ENCODE measurements around the gene PLCXD3. TPM values are rescaled to one million over a fixed set of nuclear protein-coding genes. Genes with fewer than 3 reads are reported as not detected.

The PLCXD3 gene
- polyA plus RNA-seq, 1 of the 3 experiments (the other 2 are of a cell fraction): 0.15 TPM

DNA sequence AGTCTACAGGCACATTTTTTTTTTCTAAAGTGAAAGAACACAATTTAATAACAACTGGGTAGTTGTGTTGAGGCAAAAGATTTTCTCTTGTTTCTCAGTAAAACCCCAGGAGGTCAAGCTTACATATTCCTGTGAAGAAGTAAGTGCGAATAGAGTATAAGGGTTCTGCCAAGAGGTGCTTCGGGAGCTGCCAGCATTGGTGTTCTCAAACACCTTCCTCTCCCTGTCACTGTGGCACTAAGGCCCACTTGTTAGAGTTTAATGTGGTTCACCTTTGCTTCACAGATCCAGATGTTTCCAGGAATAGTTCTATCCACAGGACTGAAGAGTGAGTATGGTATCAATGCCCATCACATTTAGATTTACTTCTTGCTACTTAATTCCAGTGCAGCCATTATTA is 205.3 kb downstream of the PLCXD3 start:
- TF ChIP-seq, protein P1, sequence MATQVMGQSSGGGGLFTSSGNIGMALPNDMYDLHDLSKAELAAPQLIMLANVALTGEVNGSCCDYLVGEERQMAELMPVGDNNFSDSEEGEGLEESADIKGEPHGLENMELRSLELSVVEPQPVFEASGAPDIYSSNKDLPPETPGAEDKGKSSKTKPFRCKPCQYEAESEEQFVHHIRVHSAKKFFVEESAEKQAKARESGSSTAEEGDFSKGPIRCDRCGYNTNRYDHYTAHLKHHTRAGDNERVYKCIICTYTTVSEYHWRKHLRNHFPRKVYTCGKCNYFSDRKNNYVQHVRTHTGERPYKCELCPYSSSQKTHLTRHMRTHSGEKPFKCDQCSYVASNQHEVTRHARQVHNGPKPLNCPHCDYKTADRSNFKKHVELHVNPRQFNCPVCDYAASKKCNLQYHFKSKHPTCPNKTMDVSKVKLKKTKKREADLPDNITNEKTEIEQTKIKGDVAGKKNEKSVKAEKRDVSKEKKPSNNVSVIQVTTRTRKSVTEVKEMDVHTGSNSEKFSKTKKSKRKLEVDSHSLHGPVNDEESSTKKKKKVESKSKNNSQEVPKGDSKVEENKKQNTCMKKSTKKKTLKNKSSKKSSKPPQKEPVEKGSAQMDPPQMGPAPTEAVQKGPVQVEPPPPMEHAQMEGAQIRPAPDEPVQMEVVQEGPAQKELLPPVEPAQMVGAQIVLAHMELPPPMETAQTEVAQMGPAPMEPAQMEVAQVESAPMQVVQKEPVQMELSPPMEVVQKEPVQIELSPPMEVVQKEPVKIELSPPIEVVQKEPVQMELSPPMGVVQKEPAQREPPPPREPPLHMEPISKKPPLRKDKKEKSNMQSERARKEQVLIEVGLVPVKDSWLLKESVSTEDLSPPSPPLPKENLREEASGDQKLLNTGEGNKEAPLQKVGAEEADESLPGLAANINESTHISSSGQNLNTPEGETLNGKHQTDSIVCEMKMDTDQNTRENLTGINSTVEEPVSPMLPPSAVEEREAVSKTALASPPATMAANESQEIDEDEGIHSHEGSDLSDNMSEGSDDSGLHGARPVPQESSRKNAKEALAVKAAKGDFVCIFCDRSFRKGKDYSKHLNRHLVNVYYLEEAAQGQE (IDR thresholded peaks at IDR 0.05; ENCODE audit: low read depth, low read length): no peak
- TF ChIP-seq EP300 (IDR thresholded peaks at IDR 0.05; ENCODE audit: borderline replicate concordance in 1 of 2, low read depth in 1 of 2, low read length in 1 of 2): no peak
- no peak for TF ChIP-seq RCOR1 (IDR thresholded peaks at IDR 0.05; ENCODE audit: low read length)
- TF ChIP-seq SIN3A (IDR thresholded peaks at IDR 0.05; ENCODE audit: borderline replicate concordance, low read depth, low read length): no peak
- TF ChIP-seq JUND (IDR thresholded peaks at IDR 0.05): no peak
- no peak for TF ChIP-seq TEAD4 (IDR thresholded peaks at IDR 0.05; ENCODE audit: borderline replicate concordance, insufficient read depth)
- TF ChIP-seq CHD2 (IDR thresholded peaks at IDR 0.05; ENCODE audit: low read length, partially characterized antibody): no peak
- TF ChIP-seq, protein P2, sequence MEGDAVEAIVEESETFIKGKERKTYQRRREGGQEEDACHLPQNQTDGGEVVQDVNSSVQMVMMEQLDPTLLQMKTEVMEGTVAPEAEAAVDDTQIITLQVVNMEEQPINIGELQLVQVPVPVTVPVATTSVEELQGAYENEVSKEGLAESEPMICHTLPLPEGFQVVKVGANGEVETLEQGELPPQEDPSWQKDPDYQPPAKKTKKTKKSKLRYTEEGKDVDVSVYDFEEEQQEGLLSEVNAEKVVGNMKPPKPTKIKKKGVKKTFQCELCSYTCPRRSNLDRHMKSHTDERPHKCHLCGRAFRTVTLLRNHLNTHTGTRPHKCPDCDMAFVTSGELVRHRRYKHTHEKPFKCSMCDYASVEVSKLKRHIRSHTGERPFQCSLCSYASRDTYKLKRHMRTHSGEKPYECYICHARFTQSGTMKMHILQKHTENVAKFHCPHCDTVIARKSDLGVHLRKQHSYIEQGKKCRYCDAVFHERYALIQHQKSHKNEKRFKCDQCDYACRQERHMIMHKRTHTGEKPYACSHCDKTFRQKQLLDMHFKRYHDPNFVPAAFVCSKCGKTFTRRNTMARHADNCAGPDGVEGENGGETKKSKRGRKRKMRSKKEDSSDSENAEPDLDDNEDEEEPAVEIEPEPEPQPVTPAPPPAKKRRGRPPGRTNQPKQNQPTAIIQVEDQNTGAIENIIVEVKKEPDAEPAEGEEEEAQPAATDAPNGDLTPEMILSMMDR (IDR thresholded peaks at IDR 0.05): no peak
- TF ChIP-seq ELF1 (IDR thresholded peaks at IDR 0.05): no peak
- Histone ChIP-seq H3K79me2 (ENCODE audit: insufficient read depth) (no peaks in the 10 kb centered on the region), H3K4me2 (no peak overlapping the region), H3K9ac (no peak overlapping the region), H3K4me3 (ENCODE audit: low read depth in 2 of 2, low read length in 1 of 2) (no peak overlapping the region), H3K9me2 (no peaks in the 10 kb centered on the region), H4K20me1 (ENCODE audit: insufficient read depth) (no peaks in the 10 kb centered on the region), H3K36me3 (replicated peaks in 1 of 2; ENCODE audit: control insufficient read depth in 1 of 2, insufficient read depth in 2 of 2, low read length in 1 of 2) (no peaks in the 10 kb centered on the region), H3K9me3 (no peaks in the 10 kb centered on the region), H3K27me3 (ENCODE audit: insufficient read depth) (no peaks in the 10 kb centered on the region), H3K27ac (ENCODE audit: low read depth in 2 of 2, low read length in 1 of 2) (no peak overlapping the region), H3K4me1 (ENCODE audit: control insufficient read depth in 1 of 2, insufficient read depth in 2 of 2, low read depth in 1 of 2, low read length in 1 of 2) (no peaks in the 10 kb centered on the region; a peak in 1 of 4 replicates), H3F3A (replicated peaks; ENCODE audit: insufficient read depth) (no peaks in the 10 kb centered on the region), H2AFZ (ENCODE audit: low read depth) (no peak overlapping the region)
- no peak for DNase-seq
- CTCF ChIA-PET: interaction anchor here (1.4 kb wide), 1 partner anchor 34 kb away, joined by 3 read pairs; no protein-coding TSS in a partner anchor
- WGBS (ENCODE audit: low lambda C conversion rate): 73% methylated on average over 2 of the region's 2 CpGs
- POLR2A ChIA-PET: interaction anchor here (1.1 kb wide), 1 partner anchor 204 kb away, joined by 3 read pairs; no protein-coding TSS in a partner anchor

DNA sequence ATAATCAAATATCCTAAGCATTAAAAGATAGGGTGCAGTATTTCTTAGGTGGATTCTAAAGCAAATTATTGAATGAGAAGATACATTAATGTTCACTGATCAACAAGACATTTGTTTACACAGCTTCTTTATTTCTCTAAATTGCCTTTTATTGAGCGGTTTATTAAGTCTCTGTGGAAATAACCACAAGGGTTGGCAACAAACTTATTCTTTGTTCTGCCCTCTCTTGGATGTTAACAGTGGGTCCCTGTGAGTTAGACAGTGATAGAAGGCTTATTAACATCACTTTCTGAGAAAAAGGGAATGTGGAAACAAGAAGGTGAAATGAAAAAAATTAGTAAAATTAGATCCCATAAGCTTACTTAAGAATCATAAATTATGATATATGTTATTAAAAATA is 214.3 kb downstream of the PLCXD3 start:
- POLR2A ChIA-PET: no interaction called here
- Histone ChIP-seq H3K27ac (ENCODE audit: low read depth in 2 of 2, low read length in 1 of 2) (no peak overlapping the region), H3F3A (replicated peaks; ENCODE audit: insufficient read depth) (no peaks in the 10 kb centered on the region), H3K9me3 (no peaks in the 10 kb centered on the region), H3K79me2 (ENCODE audit: insufficient read depth) (no peaks in the 10 kb centered on the region), H3K9ac (no peak overlapping the region), H3K4me1 (ENCODE audit: control insufficient read depth in 1 of 2, insufficient read depth in 2 of 2, low read depth in 1 of 2, low read length in 1 of 2) (no peaks in the 10 kb centered on the region), H2AFZ (ENCODE audit: low read depth) (no peak overlapping the region), H3K4me2 (no peak overlapping the region), H3K4me3 (ENCODE audit: low read depth in 2 of 2, low read length in 1 of 2) (no peak overlapping the region), H3K27me3 (ENCODE audit: insufficient read depth) (no peaks in the 10 kb centered on the region), H4K20me1 (ENCODE audit: insufficient read depth) (no peaks in the 10 kb centered on the region), H3K9me2 (no peaks in the 10 kb centered on the region), H3K36me3 (replicated peaks in 1 of 2; ENCODE audit: control insufficient read depth in 1 of 2, insufficient read depth in 2 of 2, low read length in 1 of 2) (no peaks in the 10 kb centered on the region)
- no peak for DNase-seq
- CTCF ChIA-PET: interaction anchor here (0.7 to 2.7 kb wide), 4 partner anchors 9 to 547 kb away, joined by 3 to 11 read pairs (median 4); no protein-coding TSS in a partner anchor
- 55% methylated on average over 1 of the region's 1 CpG for WGBS (ENCODE audit: low lambda C conversion rate)
- TF ChIP-seq GABPA (IDR thresholded peaks at IDR 0.05; ENCODE audit: low read depth): no peak
- TF ChIP-seq, protein P3, sequence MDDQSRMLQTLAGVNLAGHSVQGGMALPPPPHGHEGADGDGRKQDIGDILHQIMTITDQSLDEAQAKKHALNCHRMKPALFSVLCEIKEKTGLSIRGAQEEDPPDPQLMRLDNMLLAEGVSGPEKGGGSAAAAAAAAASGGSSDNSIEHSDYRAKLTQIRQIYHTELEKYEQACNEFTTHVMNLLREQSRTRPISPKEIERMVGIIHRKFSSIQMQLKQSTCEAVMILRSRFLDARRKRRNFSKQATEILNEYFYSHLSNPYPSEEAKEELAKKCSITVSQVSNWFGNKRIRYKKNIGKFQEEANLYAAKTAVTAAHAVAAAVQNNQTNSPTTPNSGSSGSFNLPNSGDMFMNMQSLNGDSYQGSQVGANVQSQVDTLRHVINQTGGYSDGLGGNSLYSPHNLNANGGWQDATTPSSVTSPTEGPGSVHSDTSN (IDR thresholded peaks at IDR 0.05): no peak
- TF ChIP-seq, protein P4, sequence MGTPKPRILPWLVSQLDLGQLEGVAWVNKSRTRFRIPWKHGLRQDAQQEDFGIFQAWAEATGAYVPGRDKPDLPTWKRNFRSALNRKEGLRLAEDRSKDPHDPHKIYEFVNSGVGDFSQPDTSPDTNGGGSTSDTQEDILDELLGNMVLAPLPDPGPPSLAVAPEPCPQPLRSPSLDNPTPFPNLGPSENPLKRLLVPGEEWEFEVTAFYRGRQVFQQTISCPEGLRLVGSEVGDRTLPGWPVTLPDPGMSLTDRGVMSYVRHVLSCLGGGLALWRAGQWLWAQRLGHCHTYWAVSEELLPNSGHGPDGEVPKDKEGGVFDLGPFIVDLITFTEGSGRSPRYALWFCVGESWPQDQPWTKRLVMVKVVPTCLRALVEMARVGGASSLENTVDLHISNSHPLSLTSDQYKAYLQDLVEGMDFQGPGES (IDR thresholded peaks at IDR 0.05; ENCODE audit: low read depth, low read length): no peak
- no peak for TF ChIP-seq FOXM1 (IDR thresholded peaks at IDR 0.05; ENCODE audit: low read depth)
- TF ChIP-seq MXI1 (IDR thresholded peaks at IDR 0.05; ENCODE audit: low read depth, low read length): no peak
- no peak for TF ChIP-seq FOSL2 (IDR thresholded peaks at IDR 0.05; ENCODE audit: borderline replicate concordance, low read depth)
- TF ChIP-seq, protein P1 (IDR thresholded peaks at IDR 0.05; ENCODE audit: low read depth, low read length): no peak
- TF ChIP-seq JUND (IDR thresholded peaks at IDR 0.05): no peak
- TF ChIP-seq, protein P5, sequence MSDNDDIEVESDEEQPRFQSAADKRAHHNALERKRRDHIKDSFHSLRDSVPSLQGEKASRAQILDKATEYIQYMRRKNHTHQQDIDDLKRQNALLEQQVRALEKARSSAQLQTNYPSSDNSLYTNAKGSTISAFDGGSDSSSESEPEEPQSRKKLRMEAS (IDR thresholded peaks at IDR 0.05; ENCODE audit: low read depth): no peak

Data from SK-N-SH (cell line).